Measurements from ENCODE around the gene DDR1.

DDR1 gene

GRCh38 chr6:30891816-30892538 is 7.7 kb downstream of the DDR1 start:
- Histone ChIP-seq H3K79me2 (ENCODE audit: insufficient read depth, low read length) (no peaks in the 10 kb centered on the region), H3K27me3 (ENCODE audit: low read length) (no peaks in the 10 kb centered on the region), H3K9ac (ENCODE audit: low read length) (no peak overlapping the region), H3K27ac (ENCODE audit: low read depth, low read length) (no peak overlapping the region), H3F3A (ENCODE audit: insufficient read depth) (no peaks in the 10 kb centered on the region), H2AFZ (ENCODE audit: low read depth, low read length, severe bottlenecking) (no peak overlapping the region), H3K4me3 (ENCODE audit: insufficient read depth, low read length, poor library complexity, severe bottlenecking) (no peak overlapping the region), H3K36me3 (ENCODE audit: low read length) (no peaks in the 10 kb centered on the region), H3K4me2 (ENCODE audit: low read depth, low read length, poor library complexity, severe bottlenecking) (no peak overlapping the region), H4K20me1 (ENCODE audit: low read depth, low read length) (no peaks in the 10 kb centered on the region), H3K9me2 (replicated peaks; ENCODE audit: insufficient read depth, low read length) (no peaks in the 10 kb centered on the region), H3K9me3 (ENCODE audit: insufficient read depth, low read length) (no peaks in the 10 kb centered on the region)
- TF ChIP-seq EZH2phosphoT487 (conservative IDR thresholded peaks at IDR 0.05; ENCODE audit: low read length) (no peak), CTCF (IDR thresholded peaks at IDR 0.05; ENCODE audit: insufficient read depth, low read length, poor library complexity, severe bottlenecking) (no peak)

- Histone ChIP-seq H3K27me3 (ENCODE audit: low read length) (no peaks in the 10 kb centered on the region), H4K20me1 (ENCODE audit: low read depth, low read length) (no peaks in the 10 kb centered on the region), H3K27ac (ENCODE audit: low read depth, low read length) (no peak overlapping the region), H3K4me2 (ENCODE audit: low read depth, low read length, poor library complexity, severe bottlenecking) (no peak overlapping the region), H3K36me3 (ENCODE audit: low read length) (no peaks in the 10 kb centered on the region), H3K9me2 (replicated peaks; ENCODE audit: insufficient read depth, low read length) (no peaks in the 10 kb centered on the region), H3F3A (ENCODE audit: insufficient read depth) (no peaks in the 10 kb centered on the region), H3K9ac (ENCODE audit: low read length) (no peak overlapping the region), H3K9me3 (ENCODE audit: insufficient read depth, low read length) (no peaks in the 10 kb centered on the region), H2AFZ (ENCODE audit: low read depth, low read length, severe bottlenecking) (no peak overlapping the region), H3K4me3 (ENCODE audit: insufficient read depth, low read length, poor library complexity, severe bottlenecking) (no peak overlapping the region), H3K79me2 (ENCODE audit: insufficient read depth, low read length) (no peaks in the 10 kb centered on the region)
- peak; percentile 12 for TF ChIP-seq CTCF (IDR thresholded peaks at IDR 0.05; ENCODE audit: insufficient read depth, low read length, poor library complexity, severe bottlenecking)
- TF ChIP-seq EZH2phosphoT487 (conservative IDR thresholded peaks at IDR 0.05; ENCODE audit: low read length): no peak
These were observed 8.8 kb downstream of the DDR1 start for GRCh38 chr6:30893001-30893591.

GRCh38 chr6:30893666-30894065 is 9.3 kb downstream of the DDR1 start:
- Histone ChIP-seq H3F3A (ENCODE audit: insufficient read depth) (no peaks in the 10 kb centered on the region), H3K9me3 (ENCODE audit: insufficient read depth, low read length) (no peaks in the 10 kb centered on the region), H3K9ac (ENCODE audit: low read length) (no peak overlapping the region), H3K79me2 (ENCODE audit: insufficient read depth, low read length) (no peaks in the 10 kb centered on the region), H3K27ac (ENCODE audit: low read depth, low read length) (no peak overlapping the region), H3K4me2 (ENCODE audit: low read depth, low read length, poor library complexity, severe bottlenecking) (no peak overlapping the region), H4K20me1 (ENCODE audit: low read depth, low read length) (no peaks in the 10 kb centered on the region), H3K4me3 (ENCODE audit: insufficient read depth, low read length, poor library complexity, severe bottlenecking) (no peak overlapping the region), H2AFZ (ENCODE audit: low read depth, low read length, severe bottlenecking) (no peak overlapping the region), H3K9me2 (replicated peaks; ENCODE audit: insufficient read depth, low read length) (no peaks in the 10 kb centered on the region), H3K27me3 (ENCODE audit: low read length) (no peaks in the 10 kb centered on the region), H3K36me3 (ENCODE audit: low read length) (no peaks in the 10 kb centered on the region)
- no peak for TF ChIP-seq EZH2phosphoT487 (conservative IDR thresholded peaks at IDR 0.05; ENCODE audit: low read length)
- no peak for TF ChIP-seq CTCF (IDR thresholded peaks at IDR 0.05; ENCODE audit: insufficient read depth, low read length, poor library complexity, severe bottlenecking)
